Measurements from ENCODE around the gene VEZF1.

DNA sequence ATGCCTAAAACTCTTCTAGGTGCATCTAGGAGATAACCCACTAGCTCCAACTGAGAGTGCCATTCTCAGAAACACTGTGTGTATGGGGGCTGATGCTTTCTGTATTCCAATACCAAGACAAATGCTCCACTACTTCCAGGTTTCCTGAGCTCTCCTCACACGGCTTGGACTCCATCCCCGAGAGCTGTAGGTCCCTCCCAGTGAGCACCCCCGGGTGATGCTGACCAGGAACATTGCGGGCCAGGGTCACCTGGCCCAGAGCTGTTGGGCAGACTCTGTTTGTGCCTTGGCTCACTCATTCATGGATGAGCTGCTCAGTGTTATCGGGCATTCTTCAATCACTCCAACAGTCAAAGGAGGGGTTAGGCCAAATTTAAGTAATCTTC, 39.9 kb downstream of the VEZF1 start:
- TF ChIP-seq POLR2AphosphoS5 (IDR thresholded peaks at IDR 0.05; ENCODE audit: low read depth, low read length) = no peak
- TF ChIP-seq POLR2A (IDR thresholded peaks at IDR 0.05; ENCODE audit: low read depth, low read length) = no peak
- no peak for TF ChIP-seq TAF1 (IDR thresholded peaks at IDR 0.05; ENCODE audit: low read depth, low read length)
- TF ChIP-seq SPI1 (IDR thresholded peaks at IDR 0.05; ENCODE audit: low read depth, low read length) = no peak

Data from GM12891 (cell line).